Right lobe of liver (tissue), 6 donors: ENCODE results near the gene TPD52L2. TPM values are rescaled to one million over a fixed set of nuclear protein-coding genes. Genes with fewer than 3 reads are reported as not detected.

ENCODE experiments used
- ATAC-seq, 4 donors: fragments of 200-7000 bp; cut with Tn5 transposase; one replicate each; pipeline ENCODE4 v1.9.1; 2020; ENCODE audit warnings: mild to moderate bottlenecking in 4 of 4, moderate library complexity in 4 of 4
- DNase-seq, 3 donors: peaks; one replicate each; pipeline ENCODE4 v3.0.0-alpha.2; 2020
- H3K27ac ChIP-seq, 3 donors: fragments of 200-600 bp; one replicate each; pipeline ENCODE4 v1.8.0; 2022
- H3K27me3 ChIP-seq, 2 donors: fragments of 200-600 bp; one replicate each; pipeline ENCODE4 v1.8.0; 2022
- H3K36me3 ChIP-seq, 4 donors: fragments of 200-600 bp; sonication (generic) in 1 of 4; one replicate each; pipeline versions ENCODE4 v1.5.1 to v1.8.0; 2017 to 2022; ENCODE audit warnings: control low read depth in 1 of 4
- H3K4me1 ChIP-seq, 4 donors: fragments of 200-600 bp; sonication (generic) in 1 of 4; one replicate each; pipeline versions ENCODE4 v1.5.1 to v1.8.0; 2017 to 2022; ENCODE audit warnings: control low read depth in 1 of 4
- H3K4me3 ChIP-seq, 3 donors: fragments of 200-600 bp; one replicate each; pipeline ENCODE4 v1.8.0; 2022
- H3K9me3 ChIP-seq, 4 donors: fragments of 200-600 bp; sonication (generic) in 1 of 4; one replicate each; pipeline versions ENCODE4 v1.5.1 to v1.8.0; 2017 to 2022; ENCODE audit warnings: control low read depth in 1 of 4
- POLR2A ChIP-seq: fragments of 450-650 bp; IDR thresholded peaks from one replicate; pipeline ENCODE4 v1.6.1; 2017; ENCODE audit warnings: antibody characterized with exemption, mild to moderate bottlenecking
- WGBS: methylation state at CpG from one replicate; pipeline ENCODE4 v1.1.6; 2018; ENCODE audit warnings: low coverage, low lambda C conversion rate; ENCODE audit not compliant: insufficient coverage; ENCODE audit errors: missing lambda C conversion rate; 5-methylcytosine and 5-hydroxymethylcytosine counted together
- intact Hi-C, 2 donors: fragments of 100-400 bp; cut with DNase I; formaldehyde crosslinking; loops; one replicate each; pipeline versions ENCODE4 v1.11.2 to v1.14.1; 2022
- total RNA-seq, 6 experiments: library from RNA; depleted of rRNA in 2 of 6; stranded (reverse); fragments of >200 nt in 2 of 6; fragmentation: NEBNext Ultra II Directional in 3 of 6; extraction: Animal tissue kit (Norgen Biotek cat#: 25700) in 3 of 6; gene quantifications; one replicate each; pipeline versions ENCODE4 v1.1.0 to v1.2.4, GENCODE V29; 2016 to 2023
- TF ChIP-seq, protein P1 (sequence below), 4 donors: fragments of 200-600 bp in 3 of 4; fragments of 450-650 bp in 1 of 4; IDR thresholded peaks; one replicate each; pipeline versions ENCODE4 v1.5.1 to v1.8.0; 2016 to 2022; ENCODE audit warnings: antibody characterized with exemption in 4 of 4, mild to moderate bottlenecking in 2 of 4
- donor health status: DM: no; HTN: yes; CAD: no.
- donor health status: DM: no; HTN: no; CAD: no.
- donor health status: DM: no; HTN: no; CAD: no.
- donor health status: DM: no; HTN: yes; CAD: no.
- donor health status: DM: no; HTN: yes; CAD: no.

Gene TPD52L2
- total RNA-seq, 6 experiments from 2014 or later: 20.1 to 46.8 (median 30.5) TPM

DNA sequence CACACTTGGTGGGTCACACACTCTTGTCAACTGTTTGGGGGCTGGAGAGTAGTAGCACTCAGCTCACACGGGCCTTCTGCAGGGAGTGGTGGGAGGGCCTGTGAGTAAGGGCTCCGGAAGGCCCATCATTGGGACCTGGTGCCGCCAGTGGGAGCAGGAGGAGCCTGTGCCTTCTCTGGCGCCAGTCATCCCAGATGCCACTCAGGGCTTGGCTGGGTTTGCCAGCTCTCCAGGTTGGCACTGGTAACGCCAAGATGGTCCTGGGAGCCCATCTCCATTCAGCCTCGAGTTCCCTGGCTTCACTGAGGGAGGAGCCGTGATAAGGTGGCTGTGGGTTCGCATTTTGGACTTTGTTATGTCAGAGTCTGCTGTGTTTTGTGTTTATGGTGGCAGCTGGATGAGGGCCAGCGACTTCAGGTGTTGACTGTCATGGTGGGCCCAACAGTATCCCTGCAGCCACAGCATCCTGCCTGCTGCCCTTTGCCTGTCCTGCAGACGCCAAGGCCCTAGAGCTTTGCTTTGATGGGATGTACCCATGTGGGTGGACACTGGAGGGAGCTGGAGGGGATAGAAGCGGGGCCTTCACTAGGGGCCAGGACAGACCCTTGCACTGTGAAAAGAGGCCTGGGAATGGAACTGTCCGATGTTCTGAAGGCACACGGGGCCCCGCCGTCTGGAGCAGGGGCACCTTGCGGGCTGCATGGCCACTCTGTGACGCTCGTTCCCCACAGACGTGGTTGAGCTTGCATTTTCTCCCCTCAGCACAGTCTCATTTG lies 16.6 kb downstream of the TPD52L2 start:
- intact Hi-C loops: loop anchor here in 1 of 2 donors (10.0 kb wide), 1 partner anchor 53 kb away; no protein-coding TSS in a partner anchor
- Histone ChIP-seq H3K4me1 (peaks cover 0 to 5% (median 0%) of the 10 kb centered on the region in 4 donors), H3K36me3 (peaks cover 0 to 36% (median 3%) of the 10 kb centered on the region in 4 donors), H3K27me3 (no peaks in the 10 kb centered on the region), H3K27ac (no peak overlapping the region), H3K4me3 (no peak overlapping the region), H3K9me3 (no peaks in the 10 kb centered on the region)
- DNase-seq: no peak
- no peak for ATAC-seq
- 80% methylated on average over 4 of the region's 19 CpGs for WGBS
- TF ChIP-seq POLR2A: no peak
- TF ChIP-seq, protein P1, sequence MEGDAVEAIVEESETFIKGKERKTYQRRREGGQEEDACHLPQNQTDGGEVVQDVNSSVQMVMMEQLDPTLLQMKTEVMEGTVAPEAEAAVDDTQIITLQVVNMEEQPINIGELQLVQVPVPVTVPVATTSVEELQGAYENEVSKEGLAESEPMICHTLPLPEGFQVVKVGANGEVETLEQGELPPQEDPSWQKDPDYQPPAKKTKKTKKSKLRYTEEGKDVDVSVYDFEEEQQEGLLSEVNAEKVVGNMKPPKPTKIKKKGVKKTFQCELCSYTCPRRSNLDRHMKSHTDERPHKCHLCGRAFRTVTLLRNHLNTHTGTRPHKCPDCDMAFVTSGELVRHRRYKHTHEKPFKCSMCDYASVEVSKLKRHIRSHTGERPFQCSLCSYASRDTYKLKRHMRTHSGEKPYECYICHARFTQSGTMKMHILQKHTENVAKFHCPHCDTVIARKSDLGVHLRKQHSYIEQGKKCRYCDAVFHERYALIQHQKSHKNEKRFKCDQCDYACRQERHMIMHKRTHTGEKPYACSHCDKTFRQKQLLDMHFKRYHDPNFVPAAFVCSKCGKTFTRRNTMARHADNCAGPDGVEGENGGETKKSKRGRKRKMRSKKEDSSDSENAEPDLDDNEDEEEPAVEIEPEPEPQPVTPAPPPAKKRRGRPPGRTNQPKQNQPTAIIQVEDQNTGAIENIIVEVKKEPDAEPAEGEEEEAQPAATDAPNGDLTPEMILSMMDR (IDR thresholded peaks at IDR 0.05): no peak

DNA sequence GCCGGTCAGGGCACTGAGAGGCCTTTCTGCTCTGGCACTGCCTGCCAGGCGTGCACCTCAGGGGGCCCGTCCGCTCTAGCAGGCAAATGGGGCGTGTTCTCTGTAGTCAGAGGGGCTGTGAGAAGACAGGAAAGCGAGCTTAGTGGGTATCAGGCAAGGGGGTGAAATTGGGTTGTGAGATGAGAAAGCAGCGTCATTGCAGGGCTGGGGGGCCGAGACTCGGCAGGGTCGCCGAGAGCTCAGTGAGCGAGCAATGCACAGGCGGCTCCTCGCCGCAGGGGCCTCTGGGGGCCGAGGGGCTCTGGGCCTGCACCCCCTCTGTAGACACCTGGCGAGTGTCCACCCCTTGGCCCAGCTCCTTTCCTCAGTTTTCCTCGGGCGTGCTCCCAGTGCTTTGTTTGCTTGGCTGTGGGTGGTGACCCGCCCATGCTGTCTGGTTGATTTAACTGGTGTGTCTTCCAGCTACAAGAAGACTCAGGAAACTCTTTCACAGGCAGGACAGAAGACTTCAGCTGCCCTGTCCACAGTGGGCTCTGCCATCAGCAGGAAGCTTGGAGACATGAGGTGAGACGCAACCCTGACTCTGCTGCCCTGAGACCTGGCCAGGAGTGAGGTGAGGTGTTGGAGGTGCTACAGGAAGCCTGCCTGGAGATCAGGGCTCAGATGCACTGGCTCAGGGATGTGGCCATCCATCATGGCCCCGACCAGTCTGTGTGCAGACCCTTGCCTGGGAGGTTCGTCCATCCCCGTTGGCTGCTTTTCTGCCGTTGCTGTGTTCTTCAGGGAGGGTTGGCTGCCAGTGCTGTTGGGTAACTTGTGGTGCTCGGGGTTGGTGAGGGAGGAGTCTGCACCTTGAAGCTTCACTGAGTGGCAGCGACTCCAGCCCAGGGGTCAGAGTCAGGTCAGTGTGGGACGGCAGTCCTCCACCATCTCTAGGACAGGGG lies 17.5 kb downstream of the TPD52L2 start:
- Histone ChIP-seq H3K9me3 (no peaks in the 10 kb centered on the region), H3K4me1 (peaks cover 0 to 5% (median 0%) of the 10 kb centered on the region in 4 donors), H3K27ac (no peak overlapping the region), H3K4me3 (no peak overlapping the region), H3K27me3 (no peaks in the 10 kb centered on the region), H3K36me3 (peaks cover 2 to 38% (median 5%) of the 10 kb centered on the region in 4 donors)
- intact Hi-C loops: loop anchor here in 1 of 2 donors (10.0 kb wide), 1 partner anchor 52 kb away; no protein-coding TSS in a partner anchor
- TF ChIP-seq POLR2A: no peak
- TF ChIP-seq, protein P1 (IDR thresholded peaks at IDR 0.05): no peak
- ATAC-seq (no peak), DNase-seq (no peak)
- WGBS: 67% methylated on average over 3 of the region's 28 CpGs

GRCh38 chr20:63883201-63883593 lies 18.1 kb downstream of the TPD52L2 start:
- intact Hi-C loops: loop anchor here in 1 of 2 donors (10.0 kb wide), 1 partner anchor 52 kb away; no protein-coding TSS in a partner anchor
- WGBS: no CpG with 5 or more reads among the region's 6 CpGs

More at GRCh38 chr20:63883201-63883593, 18.1 kb downstream of the TPD52L2 start:
- ATAC-seq (no peak), DNase-seq (no peak)
- H3K4me1 ChIP-seq: peaks cover 0 to 5% (median 0%) of the 10 kb centered on the region in 4 donors
- peaks cover 4 to 39% (median 7%) of the 10 kb centered on the region in 4 donors for H3K36me3 ChIP-seq
- H3K27ac ChIP-seq: no peak overlapping the region
- H3K4me3 ChIP-seq: no peak overlapping the region
- H3K27me3 ChIP-seq: no peaks in the 10 kb centered on the region
- no peaks in the 10 kb centered on the region for H3K9me3 ChIP-seq
- TF ChIP-seq, protein P1 (IDR thresholded peaks at IDR 0.05): no peak
